GM19193 (cell line): ENCODE data around the gene FAM241A.

Experiments
- POLR2A ChIP-seq: IDR thresholded peaks from 4 replicates; pipeline ENCODE4 v1.6.1; 2011; ENCODE audit not compliant: insufficient read depth, insufficient read length; ENCODE audit errors: extremely low read depth

Gene FAM241A

DNA sequence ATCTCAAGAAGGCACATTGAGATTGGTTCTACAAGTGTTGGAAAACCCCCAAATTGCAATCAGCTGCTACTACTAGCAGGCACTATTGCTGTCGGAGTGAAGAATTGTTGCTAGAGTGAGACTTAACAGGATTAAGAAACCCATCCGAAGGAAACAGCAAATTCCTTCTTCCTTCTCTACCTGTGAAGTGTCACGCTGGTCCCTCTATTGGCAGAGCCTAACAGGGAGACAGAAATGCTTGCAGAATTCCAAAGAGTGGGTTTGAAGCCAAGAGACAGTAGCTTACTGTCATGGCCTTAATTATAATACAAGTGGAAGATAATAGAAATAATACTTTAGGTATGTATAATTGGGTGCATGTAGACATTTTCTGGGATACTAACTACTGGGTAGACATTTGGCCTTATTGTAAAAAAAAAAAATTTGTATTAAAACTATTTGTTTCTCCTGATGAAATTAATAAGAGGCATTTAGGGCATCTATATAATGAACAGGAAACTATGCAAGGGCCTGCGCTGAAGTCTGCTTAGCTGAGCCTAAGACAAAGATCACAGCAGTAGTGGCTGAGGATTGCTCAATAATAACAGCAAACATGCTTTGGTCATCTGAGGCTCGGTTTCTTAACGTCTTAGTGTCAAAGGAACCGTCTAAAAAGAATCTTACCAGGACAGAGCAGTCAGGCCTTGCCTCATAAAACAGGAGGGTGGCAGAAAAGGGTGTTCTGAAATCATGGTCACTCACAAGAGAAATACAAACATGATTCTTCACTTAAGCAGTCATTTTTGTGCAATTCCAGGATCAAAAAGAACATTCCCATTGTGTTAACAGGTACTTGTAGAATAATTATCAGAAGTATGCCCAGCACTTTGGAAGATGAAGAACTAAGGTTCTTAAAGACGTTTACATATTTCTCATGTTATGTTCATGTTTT is 40.8 kb downstream of the FAM241A start:
- no peak for TF ChIP-seq POLR2A

DNA sequence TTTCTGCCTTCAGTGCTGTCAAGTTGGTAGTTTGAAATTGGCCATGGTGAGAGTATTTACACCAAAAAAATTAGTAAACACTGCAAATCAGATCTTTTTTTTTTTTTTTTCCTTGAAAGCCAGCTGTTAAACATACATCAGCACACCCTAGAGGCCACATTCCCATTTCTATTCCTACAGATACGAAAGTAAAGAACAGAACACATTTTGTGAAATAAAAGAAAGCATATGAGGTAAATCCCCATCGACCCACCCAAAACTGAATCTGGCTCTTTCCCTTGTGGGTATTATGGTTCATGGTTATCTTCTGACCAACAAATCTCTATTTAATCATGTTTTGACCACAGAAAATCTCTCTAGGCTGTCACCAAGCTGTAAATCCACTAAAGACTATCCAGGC is 44.5 kb downstream of the FAM241A start:
- no peak for TF ChIP-seq POLR2A

DNA sequence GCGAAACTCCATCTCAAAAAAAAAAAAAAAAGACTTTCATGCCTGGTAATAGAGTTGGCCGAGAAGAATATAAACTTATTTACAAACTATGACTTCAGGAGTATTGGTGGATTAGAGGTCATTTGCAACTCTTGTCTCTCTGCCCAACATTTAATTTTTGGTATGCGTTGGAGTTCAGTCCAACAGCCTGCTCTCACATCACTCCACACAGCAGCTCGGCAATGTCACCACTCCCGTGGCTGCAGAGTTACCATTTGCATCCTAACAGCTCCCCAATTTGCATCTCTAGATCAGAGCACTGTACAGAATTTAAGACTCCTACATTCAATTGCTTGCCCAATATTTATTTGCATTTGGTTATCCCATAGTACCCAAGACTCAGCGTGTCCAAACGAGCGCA is 45.4 kb downstream of the FAM241A start:
- TF ChIP-seq POLR2A = no peak

DNA sequence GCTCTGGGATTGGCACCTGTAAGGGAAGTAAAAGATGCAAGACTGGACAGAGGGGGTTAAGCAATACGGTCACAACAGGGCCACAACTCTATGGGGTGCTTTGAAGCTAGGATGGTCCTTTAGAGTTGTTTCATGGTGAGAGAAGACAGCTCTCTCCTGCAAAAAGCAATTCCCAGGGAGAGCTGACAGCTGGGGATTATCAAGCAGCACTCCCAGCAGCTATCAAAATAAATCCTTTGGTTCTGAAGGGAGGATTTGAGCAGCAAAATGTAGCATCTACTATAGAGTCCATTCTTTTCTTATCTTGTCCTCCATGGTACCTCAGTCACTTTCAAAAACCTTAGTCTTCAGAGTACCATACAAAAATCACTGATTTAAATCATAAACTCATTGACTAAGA is 51.2 kb downstream of the FAM241A start:
- no peak for TF ChIP-seq POLR2A

DNA sequence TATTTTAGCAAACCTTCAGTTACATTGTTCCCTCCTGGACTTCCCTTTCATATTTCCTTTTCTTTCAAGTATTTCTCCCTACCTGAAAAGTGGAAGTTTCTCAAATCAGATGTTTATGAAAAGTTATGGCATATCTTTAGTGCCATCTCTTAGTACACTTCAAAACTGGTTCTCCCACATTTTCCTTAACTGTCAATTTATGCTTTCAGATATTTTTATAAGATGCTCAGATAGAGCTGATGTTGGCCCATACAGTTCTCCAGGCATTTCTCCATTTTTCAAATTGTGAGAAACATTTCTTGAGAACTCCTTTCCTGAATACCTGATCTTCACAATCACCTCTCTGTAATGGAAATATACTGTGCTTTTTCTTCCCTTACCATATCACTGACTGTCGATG is 53.8 kb downstream of the FAM241A start:
- TF ChIP-seq POLR2A = no peak

DNA sequence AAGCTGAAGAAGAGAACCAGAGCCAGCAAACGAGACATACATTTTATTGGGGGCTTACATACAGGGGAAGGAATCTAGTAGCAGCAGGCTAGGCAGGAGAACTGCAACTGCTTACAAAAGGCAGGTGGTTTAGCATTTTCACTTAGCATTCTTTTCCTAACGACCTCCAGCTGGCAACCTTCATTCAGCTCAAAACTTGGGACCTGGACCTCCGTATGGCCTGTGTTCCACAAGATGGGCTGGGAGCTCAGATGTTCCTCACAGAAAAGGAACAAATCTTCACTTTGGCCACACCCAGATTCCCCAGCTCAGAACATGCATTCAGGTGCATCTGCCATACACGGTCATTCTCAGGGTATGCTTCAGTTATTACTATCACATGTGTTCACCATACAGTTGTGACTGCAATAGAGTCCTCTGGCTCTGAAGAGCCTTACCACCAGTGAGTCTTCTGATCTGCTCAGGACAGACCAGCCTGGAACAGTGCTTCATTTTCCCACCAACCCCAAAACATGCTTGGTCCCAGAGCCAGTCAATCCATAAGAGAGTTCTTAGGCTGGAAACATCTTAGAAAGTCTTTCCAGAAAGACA is 56.8 kb downstream of the FAM241A start:
- no peak for TF ChIP-seq POLR2A

DNA sequence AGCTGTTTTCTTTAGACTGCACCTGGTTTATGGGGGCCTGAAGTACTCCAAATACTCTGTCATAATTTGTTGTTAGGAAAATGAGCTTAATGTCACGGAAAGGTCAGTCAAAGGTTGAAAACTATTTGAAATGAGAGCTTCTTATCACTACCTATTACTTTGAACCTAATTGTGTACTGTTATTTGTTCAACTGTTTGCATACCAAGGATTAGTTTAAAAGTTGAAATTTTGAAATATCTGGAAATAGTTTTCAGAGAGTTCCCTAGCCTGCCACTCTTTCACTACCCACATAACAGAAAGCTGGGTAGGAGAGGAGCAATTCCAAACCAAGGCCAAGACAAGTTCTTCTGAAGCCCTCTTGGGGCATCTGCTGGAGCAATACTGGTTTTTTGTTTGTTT is 58.3 kb downstream of the FAM241A start:
- no peak for TF ChIP-seq POLR2A

DNA sequence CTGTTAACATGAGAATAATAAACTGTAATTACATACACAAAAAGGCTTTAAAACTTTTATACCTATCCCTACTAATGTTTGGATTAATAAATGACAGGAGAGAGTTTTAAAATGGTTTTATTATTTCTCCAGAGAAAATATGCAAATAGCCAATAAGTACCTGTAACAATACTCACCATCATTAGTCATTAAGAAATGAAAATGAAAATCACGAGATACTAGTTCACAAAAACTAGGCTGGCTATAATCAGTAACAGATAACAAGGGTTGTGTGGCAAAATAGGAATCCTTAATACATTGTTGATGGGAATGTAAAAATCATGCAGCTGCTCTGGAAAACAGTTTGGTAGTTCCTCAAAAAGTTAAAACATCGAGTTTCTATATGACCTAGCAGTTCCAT is 61.2 kb downstream of the FAM241A start:
- TF ChIP-seq POLR2A = no peak

DNA sequence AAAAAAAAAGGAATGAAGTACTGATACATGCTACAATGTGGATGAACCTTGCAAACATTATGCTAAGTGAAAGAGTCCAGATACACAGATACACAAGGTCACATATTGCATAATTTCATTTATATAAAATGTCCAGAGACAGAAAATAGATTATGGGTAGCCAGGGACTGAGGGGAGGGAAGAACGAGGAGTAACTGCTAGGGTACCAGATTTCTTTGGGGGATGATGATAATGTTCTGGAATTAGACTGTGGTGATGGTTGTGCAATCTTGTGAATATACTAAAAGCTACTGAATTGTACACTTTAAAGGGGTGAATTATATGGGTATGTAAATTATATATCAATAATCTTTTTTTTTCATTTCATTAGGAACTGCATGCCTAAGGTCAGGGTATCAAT is 65.5 kb downstream of the FAM241A start:
- no peak for TF ChIP-seq POLR2A

DNA sequence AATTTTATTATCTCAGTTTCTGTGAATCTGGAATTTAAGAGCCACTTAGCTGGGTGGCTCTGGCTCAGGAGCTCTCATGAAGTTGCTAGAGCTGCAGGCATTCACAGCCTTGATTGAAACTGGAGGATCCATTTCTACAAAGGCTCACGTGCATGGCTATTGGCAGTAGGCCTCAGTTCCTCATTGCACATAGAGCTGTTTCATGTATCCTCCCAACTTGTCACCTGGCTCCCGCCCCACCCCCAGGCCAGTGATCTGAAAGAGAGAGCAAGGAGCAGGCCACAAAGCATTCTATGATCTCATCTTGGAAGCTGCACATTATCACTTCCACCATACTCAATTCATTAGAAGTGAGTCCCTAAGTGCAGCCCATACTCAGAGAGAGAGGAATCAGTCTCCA is 67.8 kb downstream of the FAM241A start:
- no peak for TF ChIP-seq POLR2A

DNA sequence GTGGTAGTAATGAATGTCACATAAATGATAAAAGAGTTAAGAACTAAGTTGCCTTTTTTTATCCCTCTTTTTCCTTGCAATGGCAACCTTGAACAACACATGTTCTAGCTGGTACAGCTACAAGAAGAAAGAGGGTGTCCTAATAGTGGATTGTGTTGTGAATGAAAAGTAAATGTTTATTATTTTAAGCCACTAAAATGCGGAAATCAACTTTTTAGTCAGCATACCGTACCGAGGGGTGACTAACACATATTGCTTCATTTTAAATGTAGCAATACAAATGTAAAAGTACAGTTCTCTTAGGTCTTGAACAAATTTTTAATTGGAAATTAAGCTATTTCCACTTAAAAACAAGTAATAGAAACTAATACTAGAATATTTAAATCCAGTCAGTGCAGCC is 68.6 kb downstream of the FAM241A start:
- no peak for TF ChIP-seq POLR2A

DNA sequence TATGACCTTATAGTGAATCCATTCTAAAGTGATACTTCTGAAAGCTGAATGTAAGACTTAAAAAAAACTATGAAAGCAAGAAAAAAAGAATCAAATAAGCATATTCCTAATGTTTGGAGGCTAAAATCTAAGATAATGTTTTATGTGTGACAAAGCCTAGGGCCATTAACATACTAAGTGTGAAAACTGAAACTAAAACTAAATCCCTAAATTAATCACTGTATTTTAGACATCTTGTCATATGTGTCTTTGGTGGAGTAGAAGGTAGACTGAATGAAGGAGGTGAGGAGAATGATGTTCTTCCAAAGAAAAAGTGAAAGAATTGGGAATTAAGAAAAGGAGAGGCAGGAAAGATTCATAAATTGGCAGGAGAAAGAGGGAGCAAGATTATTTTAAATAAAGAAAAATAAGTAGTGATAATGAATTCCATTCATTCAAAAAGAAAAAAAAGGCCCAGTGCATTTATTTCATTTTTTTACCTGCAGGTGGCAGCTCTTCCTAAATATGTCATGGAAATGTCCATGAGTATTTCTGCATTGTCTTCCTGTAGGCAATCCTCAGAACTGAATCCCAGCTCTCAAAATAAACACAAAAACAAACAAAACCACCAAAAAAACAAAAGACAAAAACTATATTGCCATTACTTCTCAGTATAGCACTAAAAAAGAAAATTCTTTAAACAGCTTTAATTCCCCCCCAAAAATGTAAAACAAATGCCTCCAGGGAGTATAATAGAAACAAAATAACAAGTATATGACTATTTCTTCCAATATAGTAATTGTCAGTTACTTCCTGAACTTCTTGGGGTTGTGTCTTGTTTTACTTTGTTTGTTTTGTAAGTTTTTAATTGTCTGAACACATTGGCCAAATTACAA is 69.4 kb downstream of the FAM241A start:
- TF ChIP-seq POLR2A = no peak

DNA sequence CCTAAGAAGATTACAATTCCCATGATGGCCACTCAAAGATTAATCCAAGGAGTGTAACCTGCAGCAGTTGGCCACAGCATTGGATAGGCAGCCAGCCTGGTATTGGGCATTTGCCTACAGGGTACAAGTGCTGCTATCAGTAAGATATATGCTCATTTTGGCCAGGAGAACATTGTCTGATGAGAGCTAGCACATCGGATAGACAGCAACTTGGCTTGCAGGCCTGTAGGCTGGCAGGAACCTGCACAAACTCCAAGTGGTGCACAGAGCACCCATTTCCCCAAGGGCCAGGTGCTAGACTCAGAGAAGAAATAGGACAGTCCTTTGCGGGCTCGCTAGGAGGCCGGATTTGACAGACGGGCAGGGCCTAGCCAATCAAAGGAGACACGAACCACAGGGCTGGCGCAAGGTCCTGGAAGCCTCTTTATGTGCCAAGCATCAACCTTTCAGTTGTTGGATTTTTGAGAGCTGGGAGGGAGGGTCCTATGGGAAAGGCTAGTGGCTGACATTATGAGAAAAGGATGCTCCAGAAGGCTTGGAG is 74.6 kb downstream of the FAM241A start:
- no peak for TF ChIP-seq POLR2A

DNA sequence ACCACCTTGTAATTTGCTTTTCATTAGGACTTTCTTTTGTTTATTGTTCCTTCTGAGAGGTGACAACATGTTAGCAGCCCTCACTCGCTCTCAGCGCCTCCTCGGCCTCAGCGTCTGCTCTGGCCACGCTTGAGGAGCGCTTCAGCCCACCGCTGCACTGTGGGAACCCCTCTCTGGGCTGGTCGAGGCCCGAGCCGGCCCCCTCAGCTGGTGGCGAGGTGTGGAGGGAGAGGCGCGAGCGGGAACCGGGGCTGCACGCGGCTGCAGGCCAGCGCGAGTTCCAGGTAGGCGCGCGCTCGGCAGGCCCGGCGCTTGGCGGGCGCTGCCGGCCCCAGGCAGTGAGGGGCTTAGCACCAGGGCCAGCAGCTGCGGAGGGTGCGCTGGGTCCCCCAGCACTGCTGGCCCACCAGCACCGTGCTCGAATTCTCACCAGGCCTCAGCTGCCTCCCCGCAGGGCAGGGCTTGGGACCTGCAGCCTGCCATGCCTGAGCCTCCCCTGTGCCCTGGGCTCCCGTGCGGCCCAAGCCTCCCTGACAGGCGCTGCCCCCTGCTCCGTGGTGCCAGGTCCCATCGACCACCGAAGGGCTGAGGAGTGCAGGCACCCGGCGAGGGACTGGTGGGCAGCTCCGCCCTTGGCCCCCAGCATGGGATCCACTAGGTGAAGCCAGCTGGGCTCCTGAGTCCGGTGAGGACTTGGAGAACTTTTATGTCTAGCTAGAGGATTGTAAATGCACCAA is 77.1 kb downstream of the FAM241A start:
- TF ChIP-seq POLR2A = no peak
